ENCODE results near the gene FMN2. TPM values are rescaled to one million over a fixed set of nuclear protein-coding genes. Genes with fewer than 3 reads are reported as not detected.
A peak's percentile ranks its signal among the peaks of the same experiment; 100 is the strongest.
"Not testable (repeated sequence)": the region's sequence is repeated elsewhere in the genome, so short reads cannot be mapped to it uniquely, and the experiment has no call there.

FMN2 gene
- polyA plus RNA-seq, 3 donors: 4.7 to 6.5 (median 4.9) TPM

DNA sequence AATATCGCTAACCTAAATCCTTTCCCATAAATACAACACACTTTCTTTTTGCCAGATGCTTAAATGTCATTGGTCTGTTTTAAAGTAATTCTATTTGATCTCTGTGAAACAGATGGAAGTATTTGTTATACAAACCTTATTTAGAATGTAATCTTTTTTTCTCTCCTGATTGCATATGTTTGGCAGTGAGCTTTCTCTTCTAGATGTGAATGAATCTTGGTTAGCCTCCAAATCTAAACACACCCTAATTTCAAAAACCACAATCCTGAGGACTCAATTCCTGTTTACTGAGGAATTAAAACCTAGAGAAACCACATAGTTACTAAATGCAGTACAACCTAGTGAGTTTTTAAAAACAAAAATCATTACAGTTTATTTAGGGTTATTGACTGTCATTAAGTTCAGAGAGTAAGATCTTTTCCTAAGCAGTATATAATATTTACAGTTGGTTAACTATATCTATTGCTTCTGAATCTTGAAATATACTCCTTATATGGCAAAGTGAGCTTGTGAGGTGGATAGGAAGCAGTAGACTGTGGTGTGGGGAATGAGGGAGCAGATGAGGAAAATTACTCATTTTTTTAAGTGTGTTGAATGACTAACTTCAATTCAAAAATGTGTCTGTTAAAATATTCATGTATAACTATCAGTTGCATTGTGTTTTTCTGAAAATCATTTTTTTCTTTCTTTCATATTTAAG lies 218.7 kb downstream of the FMN2 start:
- no peak for DNase-seq

DNA sequence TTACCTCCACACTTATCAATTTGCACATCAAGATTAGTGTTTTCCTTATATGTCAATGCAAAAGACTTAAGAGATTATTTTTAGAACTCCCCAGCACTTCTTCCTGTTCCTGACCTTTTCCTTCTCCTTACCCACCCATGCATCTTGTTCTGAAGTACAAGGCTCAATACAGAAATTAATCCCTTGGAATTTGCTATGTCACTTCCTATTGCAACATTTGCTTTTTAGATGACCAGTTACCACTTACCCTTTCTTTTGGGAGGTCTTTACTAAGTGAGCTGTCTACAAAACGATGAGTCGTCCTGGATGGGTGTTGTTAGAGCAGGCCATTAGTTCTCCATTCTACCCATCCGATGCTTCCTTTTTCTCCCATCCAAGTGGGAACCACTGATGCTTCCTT lies 221.2 kb downstream of the FMN2 start:
- DNase-seq: no peak

- DNase-seq: no peak
Measured at GRCh38 chr1:240314845-240315801, 223.4 kb downstream of the FMN2 start.

GRCh38 chr1:240319998-240320397 lies 228.3 kb downstream of the FMN2 start:
- no peak for DNase-seq

DNA sequence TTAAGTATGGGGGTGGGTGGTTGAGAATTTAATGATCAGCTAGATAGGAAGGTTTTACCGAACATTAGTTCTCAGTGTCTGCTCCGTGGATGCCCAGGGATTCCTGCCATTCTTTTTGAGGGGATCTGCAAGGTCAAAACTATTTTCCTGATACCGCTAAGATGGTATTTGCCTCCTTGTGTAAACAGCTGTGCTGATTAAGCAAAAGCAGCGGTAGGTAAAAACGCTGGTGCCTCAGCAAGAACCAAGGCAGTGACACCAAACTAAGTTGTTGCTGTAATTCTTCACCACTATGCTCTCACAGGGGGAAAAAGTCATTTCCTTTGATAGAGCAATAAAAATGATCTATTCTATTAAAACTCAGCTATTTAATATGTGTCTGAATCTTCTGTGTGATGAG lies 229.0 kb downstream of the FMN2 start:
- no peak for DNase-seq

- no peak for DNase-seq
Measured at GRCh38 chr1:240322943-240323342, 231.3 kb downstream of the FMN2 start.

- DNase-seq: not testable (repeated sequence)
Measured at GRCh38 chr1:240328382-240328781, 236.7 kb downstream of the FMN2 start.

- no peak for DNase-seq
Measured at GRCh38 chr1:240329443-240329842, 237.8 kb downstream of the FMN2 start.

DNA sequence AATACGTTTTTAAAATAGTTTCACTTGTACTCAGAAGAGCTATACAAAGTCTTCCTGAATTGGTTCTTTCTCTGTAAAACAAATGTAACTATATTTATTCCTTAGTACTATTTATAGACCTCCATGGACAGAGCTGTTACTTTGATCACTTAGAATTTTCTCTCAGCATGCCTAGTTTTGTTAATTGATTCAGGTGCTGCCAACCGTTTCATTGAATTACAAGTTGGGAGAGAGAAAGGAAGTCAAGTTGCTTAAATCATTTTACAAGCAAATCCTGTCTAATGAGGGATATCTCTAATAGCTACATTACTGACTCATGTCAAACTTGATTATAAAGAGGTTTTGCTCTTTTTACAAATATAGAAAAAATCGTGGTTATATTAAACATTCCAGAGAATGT lies 241.0 kb downstream of the FMN2 start:
- DNase-seq: no peak

DNA sequence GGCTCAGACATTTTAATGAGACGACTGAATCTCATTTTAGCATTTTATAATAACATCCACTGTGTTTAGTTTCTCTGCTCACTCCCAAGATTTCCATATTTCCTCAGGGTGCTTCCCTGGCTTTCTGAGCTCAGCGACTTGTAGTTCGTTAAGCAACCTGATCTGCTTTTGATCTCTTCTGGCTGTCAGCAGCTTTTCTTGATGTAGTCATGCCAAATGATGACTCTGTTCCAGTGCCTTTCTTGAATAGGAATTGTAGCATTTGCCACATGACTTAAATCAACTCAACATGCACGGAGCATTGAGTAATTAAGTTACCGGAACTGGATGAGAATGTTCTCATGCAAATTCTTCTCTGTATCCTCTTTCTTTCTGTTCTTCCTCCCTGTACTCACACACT lies 246.1 kb downstream of the FMN2 start:
- DNase-seq: peak; percentile 17

DNA sequence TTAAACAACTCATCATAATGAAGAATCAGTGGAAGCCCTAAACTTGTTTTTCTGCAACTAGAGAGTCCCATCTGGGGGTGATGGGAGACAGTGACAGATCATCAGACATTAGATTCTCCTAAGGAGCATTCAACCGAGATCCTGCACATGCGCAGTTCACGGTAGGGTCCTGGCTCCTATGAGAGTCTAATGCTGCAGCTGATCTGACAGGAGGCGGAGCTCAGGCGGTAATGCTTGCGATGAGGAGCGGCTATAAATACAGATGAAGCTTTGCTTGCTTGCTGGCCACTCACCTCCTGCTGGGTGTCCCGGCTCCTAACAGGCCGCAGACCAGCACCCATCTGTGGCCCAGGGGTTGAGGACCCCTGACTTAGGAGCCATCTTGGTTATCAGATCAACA lies 247.2 kb downstream of the FMN2 start:
- DNase-seq: no peak

DNA sequence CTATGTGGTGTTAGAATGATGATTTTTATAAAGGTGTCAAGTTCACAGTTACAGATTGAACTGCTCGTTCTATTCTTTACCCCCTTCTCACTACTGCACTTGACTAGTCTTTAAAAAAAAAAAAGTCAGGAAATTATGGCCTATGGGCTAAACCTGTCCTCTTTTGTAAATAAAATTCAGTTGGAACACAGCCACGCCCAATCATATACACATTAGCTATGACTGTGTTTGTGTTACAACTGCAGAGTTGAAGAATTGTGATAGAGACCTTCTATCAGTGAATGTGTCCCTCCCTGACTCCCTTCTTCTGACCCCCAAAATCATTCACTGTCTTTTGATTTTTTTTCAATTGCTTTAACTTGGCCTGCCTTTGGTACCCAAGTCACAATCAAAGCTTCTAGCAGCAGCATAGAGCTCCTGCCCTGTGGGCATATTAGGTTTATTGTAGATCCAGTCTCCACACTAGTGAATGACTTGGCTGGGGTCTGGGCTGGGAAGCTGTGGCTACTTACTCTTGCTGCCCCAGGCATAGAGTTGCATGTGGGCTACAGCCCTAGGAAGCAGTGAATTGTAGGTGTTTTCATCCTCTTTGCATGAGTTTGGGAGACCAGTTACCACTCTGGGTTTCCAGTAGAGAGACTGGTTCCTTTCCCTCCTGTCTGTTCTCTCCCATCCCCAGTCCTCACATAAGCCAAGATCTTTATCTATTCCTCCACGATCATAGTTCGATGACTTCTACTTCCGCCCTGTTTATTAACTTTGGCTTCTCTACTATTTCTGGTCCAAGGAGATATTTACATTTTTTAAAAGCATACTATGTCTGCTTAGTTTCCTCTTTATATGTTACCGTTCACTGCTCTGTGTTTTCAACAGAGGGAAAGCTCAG lies 249.9 kb downstream of the FMN2 start:
- DNase-seq: no peak

GRCh38 chr1:240342251-240342625 lies 250.6 kb downstream of the FMN2 start:
- no peak for DNase-seq

DNA sequence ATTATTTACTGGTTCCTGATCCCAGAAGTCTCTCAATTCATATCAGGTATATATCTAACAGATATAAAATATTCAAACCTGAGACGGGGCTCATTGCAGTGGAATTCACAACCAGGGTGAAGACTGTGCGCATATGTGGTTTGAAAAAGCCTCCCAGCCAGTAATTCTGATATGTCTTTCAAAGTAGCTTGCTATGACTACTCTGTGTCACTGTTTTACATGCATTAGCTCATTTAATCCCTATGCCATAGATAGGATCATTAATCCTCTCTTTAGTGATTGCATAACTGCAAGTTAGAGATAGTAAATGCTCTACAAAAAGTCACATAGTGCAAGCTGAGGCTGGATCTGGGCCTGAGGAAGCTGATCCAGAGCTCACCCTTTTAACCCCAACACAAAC lies 251.4 kb downstream of the FMN2 start:
- no peak for DNase-seq

DNA sequence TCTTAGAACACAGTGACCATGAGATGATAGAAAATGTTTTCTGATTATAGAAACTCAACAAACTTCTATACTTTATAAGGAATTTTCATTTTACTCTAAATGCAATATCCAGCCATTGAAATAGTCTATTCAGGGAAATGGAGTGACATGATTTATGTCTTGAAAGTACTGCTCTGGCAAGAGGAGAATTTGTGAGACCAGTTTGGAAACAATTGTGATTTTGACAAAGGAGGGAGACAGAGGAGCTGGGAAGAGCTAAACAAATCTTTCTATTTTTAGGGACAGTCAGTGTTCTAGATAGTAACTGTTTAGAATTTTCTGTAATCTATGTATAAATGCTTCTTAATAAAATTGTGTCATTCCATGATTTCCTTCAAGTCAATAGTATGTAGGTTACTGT lies 252.3 kb downstream of the FMN2 start:
- DNase-seq: no peak

DNA sequence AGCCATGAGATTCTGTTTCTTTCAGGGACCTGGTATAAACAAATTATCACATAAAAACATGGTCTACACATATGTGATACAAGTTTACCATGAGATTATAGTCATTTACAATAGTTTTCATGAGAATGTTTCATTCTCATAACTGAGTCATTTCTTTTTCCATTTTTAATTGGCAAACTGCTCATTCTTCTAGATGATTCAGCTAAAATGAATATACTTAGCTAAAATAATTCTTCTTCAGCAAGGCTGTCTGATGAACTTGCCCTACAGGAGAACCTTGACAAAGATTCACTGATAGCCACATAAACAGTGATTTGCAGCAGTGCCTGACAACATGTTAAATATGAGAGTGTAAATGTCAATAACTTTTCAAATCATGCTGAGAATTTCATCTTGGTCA lies 253.2 kb downstream of the FMN2 start:
- DNase-seq: no peak

DNA sequence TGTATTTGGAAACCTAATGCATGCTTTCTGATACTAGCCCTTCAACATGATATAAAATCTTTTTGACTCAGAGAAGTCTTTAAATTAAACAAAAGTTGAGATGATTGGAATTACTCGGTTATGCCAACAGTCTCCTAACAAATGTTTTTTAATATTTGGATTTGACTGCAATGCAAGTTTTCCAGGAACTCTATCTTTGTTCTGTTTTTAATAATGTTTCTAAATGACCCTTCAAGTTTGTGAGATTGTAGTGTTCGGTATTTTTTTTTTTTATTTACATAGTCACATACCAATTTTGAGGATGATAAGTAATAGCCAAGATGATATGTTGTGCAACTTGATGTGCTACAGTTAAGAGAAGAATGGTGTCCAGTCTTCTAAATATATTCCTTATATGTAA lies 258.0 kb downstream of the FMN2 start:
- no peak for DNase-seq

GRCh38 chr1:240350910-240351331 lies 259.2 kb downstream of the FMN2 start:
- no peak for DNase-seq

GRCh38 chr1:240351690-240352089 lies 260.0 kb downstream of the FMN2 start:
- no peak for DNase-seq

- no peak for DNase-seq
Measured at GRCh38 chr1:240352769-240353168, 261.1 kb downstream of the FMN2 start.

DNA sequence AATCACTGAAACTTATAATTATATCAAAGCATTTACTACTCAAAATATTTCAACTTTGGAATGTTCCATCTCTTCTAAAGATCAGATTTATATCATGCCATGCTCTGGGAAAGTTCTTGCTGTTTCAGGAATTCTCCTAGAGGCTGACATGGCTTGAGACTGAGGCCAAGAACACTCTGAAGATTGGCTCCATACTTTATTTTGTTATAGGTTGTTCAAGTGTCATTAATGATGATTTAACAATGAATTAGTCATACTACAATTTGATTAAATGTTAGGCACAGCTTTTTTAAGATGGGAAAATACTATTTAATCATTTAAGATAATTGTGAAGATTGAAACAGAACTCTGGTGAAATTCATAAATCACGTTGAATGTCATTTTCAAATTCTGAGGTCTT lies 264.9 kb downstream of the FMN2 start:
- no peak for DNase-seq

DNA sequence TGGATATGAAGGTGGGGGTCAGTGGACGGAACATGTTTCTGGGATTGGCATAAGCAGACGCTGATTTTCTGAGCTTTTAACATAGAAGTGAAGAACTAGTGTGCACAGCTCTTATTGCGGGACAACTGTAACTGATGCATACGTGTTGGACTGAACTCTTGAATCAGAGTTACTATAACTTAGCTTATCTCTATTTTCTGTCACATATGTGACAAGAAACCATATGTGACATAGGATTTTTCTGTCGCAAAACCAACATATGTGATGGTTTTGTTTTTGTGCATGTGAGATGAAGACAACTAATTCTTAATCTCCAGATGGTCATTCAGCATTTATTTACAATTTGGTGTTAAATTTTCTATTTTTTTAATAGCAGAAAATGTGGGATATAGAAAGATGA lies 270.4 kb downstream of the FMN2 start:
- no peak for DNase-seq

All from renal pelvis (tissue), 4 donors.